ENCODE results near the gene MAPK4. TPM values are rescaled to one million over a fixed set of nuclear protein-coding genes. Genes with fewer than 3 reads are reported as not detected.

The MAPK4 gene
- polyA plus RNA-seq, 1 experiment = not detected

DNA sequence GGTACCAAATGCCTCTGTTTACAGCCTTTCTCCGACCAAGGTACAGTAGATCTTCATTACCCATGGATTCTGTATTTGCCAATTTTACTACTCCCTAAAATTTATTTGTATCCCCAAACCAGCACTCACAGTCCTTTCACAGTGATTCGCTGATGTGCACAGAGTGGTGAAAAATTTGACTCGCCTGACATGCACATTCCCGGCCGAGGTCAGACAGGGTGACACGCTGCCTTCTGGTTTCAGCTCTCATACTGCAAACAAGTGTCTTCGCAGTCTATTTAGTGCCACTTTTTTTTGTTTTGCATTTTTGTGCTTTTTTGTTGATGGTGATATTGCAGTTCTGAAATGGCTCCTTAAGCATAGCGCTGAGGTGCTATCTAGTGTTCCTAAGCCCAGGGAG, 71.0 kb downstream of the MAPK4 start:
- TF ChIP-seq, protein P1, sequence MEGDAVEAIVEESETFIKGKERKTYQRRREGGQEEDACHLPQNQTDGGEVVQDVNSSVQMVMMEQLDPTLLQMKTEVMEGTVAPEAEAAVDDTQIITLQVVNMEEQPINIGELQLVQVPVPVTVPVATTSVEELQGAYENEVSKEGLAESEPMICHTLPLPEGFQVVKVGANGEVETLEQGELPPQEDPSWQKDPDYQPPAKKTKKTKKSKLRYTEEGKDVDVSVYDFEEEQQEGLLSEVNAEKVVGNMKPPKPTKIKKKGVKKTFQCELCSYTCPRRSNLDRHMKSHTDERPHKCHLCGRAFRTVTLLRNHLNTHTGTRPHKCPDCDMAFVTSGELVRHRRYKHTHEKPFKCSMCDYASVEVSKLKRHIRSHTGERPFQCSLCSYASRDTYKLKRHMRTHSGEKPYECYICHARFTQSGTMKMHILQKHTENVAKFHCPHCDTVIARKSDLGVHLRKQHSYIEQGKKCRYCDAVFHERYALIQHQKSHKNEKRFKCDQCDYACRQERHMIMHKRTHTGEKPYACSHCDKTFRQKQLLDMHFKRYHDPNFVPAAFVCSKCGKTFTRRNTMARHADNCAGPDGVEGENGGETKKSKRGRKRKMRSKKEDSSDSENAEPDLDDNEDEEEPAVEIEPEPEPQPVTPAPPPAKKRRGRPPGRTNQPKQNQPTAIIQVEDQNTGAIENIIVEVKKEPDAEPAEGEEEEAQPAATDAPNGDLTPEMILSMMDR (IDR thresholded peaks at IDR 0.05; ENCODE audit: insufficient read depth, low read depth, low read length) = no peak
- H3K36me3 ChIP-seq (ENCODE audit: control insufficient read depth, insufficient read depth, low read length) = no peaks in the 10 kb centered on the region
- POLR2A ChIA-PET = no interaction called here
- no peak overlapping the region for H3K4me3 ChIP-seq (ENCODE audit: low read depth, low read length)
- no peaks in the 10 kb centered on the region for H3K27me3 ChIP-seq (ENCODE audit: control insufficient read depth, insufficient read depth, low read length)
- DNase-seq (ENCODE audit: low read depth) = no peak
- CTCF ChIA-PET = no interaction called here

DNA sequence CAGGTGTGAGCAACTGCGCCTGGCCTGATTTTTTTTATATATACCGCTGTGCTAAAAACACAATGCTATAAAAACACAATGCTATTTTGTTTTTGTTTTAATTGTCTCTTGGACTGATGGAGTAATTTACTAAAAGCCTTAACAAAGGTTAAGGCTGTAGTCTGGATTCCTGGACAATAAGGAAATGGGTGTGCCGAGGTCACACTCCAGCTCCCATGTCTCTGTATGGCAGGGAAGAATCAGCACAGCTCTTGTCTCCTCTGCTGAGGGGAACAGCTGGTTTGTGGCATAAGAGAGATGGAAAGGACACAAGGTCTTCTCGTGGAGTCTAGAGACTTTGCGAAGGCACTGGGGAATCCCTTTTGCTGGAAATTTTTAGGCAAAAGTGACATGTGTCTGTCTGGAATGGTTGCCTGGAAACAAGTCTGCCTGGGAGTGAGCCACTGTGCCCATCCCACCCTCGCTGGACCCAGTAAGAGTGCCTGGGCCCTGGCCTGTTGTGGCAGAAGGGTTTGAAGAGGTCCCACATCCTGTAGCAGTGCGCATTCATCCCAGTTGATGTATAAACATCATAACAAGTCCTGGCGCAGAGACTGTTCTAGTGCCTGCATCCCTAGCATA, 73.1 kb downstream of the MAPK4 start:
- TF ChIP-seq, protein P1 (IDR thresholded peaks at IDR 0.05; ENCODE audit: insufficient read depth, low read depth, low read length) = no peak
- Histone ChIP-seq H3K27me3 (ENCODE audit: control insufficient read depth, insufficient read depth, low read length) (no peaks in the 10 kb centered on the region), H3K4me3 (ENCODE audit: low read depth, low read length) (no peak overlapping the region), H3K36me3 (ENCODE audit: control insufficient read depth, insufficient read depth, low read length) (no peaks in the 10 kb centered on the region)
- POLR2A ChIA-PET = no interaction called here
- CTCF ChIA-PET = no interaction called here
- no peak for DNase-seq (ENCODE audit: low read depth)

DNA sequence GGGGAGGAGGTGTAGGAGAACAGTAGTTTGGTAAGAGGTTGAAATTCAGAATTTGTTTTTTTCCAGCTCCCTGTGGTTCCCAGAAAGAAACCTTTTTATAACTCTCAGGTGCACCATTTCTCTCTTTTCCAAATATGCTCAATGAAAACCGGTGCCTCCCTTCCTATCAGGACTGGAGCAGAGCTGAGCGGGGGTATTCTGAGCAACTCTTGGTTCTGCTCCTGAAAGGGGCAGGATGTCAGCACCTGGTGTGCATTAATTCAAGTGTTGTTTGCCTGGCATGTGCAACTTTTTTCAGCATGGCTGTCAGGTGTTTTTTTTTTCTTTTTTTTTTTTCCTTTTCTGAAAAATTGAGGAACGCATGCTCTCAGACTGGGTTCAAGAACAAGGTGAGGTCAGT, 74.1 kb downstream of the MAPK4 start:
- DNase-seq (ENCODE audit: low read depth) = no peak
- H3K36me3 ChIP-seq (ENCODE audit: control insufficient read depth, insufficient read depth, low read length) = no peaks in the 10 kb centered on the region
- POLR2A ChIA-PET = no interaction called here
- TF ChIP-seq, protein P1 (IDR thresholded peaks at IDR 0.05; ENCODE audit: insufficient read depth, low read depth, low read length) = no peak
- no peak overlapping the region for H3K4me3 ChIP-seq (ENCODE audit: low read depth, low read length)
- CTCF ChIA-PET = no interaction called here
- no peaks in the 10 kb centered on the region for H3K27me3 ChIP-seq (ENCODE audit: control insufficient read depth, insufficient read depth, low read length)

DNA sequence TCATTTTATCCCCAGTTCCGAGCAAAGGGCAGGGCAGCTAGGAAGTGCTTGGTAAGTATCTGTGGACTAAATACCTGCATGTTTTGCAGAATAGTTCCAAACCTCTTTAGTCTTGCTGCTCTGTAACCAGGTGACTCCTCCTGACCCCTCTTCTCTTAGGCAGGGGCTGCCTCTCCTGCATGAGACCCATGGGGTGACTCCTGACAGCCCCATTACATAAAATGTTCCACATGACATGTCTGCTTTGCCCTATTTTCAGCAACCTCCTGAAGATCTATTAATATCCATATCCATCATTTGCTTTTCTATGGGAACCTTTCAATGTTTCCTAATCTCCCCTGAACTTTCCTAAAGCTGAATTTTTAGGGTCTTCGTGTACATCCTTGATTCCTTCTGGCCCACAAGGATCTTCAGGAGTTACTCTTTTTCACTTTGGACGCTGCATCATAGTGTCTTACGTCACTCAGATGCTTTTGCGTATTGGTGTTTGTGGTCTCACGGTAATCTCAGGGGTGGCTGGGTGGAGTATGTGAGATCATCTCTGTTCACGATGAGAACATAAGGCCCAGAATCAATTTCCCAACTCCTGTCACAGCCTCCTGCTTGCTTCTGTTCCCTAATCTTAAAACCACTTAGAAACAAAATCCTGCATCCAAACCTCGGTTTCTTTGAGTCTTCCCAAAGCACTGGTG, 76.6 kb downstream of the MAPK4 start:
- ChIA-PET CTCF (no interaction called here), POLR2A (no interaction called here)
- TF ChIP-seq, protein P1 (IDR thresholded peaks at IDR 0.05; ENCODE audit: insufficient read depth, low read depth, low read length) = no peak
- Histone ChIP-seq H3K27me3 (ENCODE audit: control insufficient read depth, insufficient read depth, low read length) (no peaks in the 10 kb centered on the region), H3K4me3 (ENCODE audit: low read depth, low read length) (no peak overlapping the region), H3K36me3 (ENCODE audit: control insufficient read depth, insufficient read depth, low read length) (no peaks in the 10 kb centered on the region)
- no peak for DNase-seq (ENCODE audit: low read depth)

DNA sequence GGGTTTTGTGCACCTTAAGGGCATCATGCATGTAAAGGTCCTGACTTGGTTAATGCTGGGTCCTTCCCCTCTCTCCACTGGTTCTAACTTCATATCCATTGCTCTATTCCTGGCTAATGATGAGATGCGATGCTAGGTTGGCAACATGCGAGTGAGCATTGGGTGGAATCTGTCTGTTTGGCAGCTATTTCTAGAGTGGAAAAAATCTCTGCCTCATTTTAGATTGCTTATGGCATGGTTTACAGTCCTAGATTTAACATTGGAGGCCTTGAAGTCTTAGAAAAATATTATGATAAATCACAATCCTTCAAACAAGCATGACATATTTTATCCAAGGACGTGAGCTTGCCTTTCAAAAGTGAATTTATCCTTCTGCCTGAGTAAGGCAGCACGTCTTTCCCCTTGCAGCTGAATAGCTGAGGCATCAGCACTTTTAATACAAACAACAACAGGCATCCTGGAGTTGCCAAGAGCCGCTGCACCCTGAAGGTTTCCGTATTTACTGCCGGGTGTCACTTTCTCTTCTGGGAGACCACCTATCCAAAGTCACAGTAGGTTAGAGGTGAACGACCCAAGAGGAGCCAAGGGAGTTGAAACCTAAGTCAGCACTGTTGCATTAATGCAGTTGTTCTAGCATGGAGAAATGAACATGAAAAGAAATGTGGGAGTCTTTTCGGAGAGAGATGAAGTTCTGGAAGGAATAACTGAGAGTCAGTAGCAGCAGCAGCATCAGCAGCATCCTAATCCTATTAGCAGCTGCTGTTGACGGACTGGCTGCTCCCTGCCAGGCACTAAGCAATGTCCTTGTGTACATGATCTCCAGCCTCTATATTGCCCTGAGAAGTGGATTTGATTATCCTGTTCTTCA, 78.4 kb downstream of the MAPK4 start:
- no peaks in the 10 kb centered on the region for H3K36me3 ChIP-seq (ENCODE audit: control insufficient read depth, insufficient read depth, low read length)
- ChIA-PET CTCF (no interaction called here), POLR2A (no interaction called here)
- TF ChIP-seq, protein P1 (IDR thresholded peaks at IDR 0.05; ENCODE audit: insufficient read depth, low read depth, low read length) = no peak
- H3K27me3 ChIP-seq (ENCODE audit: control insufficient read depth, insufficient read depth, low read length) = no peaks in the 10 kb centered on the region
- no peak overlapping the region for H3K4me3 ChIP-seq (ENCODE audit: low read depth, low read length)
- DNase-seq (ENCODE audit: low read depth) = no peak
